Measurements from ENCODE around the gene IFNG. TPM values are rescaled to one million over a fixed set of nuclear protein-coding genes. Genes with fewer than 3 reads are reported as not detected.

Gene IFNG
- total and polyA plus RNA-seq, 2 donors from 2014 or later: not detected

GRCh38 chr12:68166317-68166831 is 6.8 kb upstream of the IFNG start:
- intact Hi-C loops (cut with DNase I): no loop called here
- no peaks in the 10 kb centered on the region for H3K4me1 ChIP-seq (ENCODE audit: control insufficient read depth in 2 of 3, insufficient read depth in 2 of 3, low read depth in 1 of 3, low read length in 3 of 3)
- no peaks in the 10 kb centered on the region for H3K36me3 ChIP-seq (ENCODE audit: control insufficient read depth in 2 of 3, insufficient read depth in 3 of 3, low read length in 3 of 3)
- H3K4me3 ChIP-seq (ENCODE audit: low read length in 3 of 3): no peak overlapping the region
- no peak overlapping the region for H3K9ac ChIP-seq (ENCODE audit: low read length in 3 of 3)
- H3K9me3 ChIP-seq (ENCODE audit: control insufficient read depth in 2 of 3, insufficient read depth in 1 of 3, low read length in 3 of 3): no peaks in the 10 kb centered on the region
- no peak for DNase-seq
- TF ChIP-seq CTCF (IDR thresholded peaks at IDR 0.05; ENCODE audit: borderline replicate concordance, extremely low read depth, insufficient read depth): no peak
- H3K27ac ChIP-seq (ENCODE audit: low read depth in 2 of 2, low read length in 2 of 2): no peak overlapping the region
- FAIRE-seq: no peak
- H3K27me3 ChIP-seq (ENCODE audit: control insufficient read depth, insufficient read depth, low read length): no peaks in the 10 kb centered on the region

GRCh38 chr12:68163560-68164081 is 4.1 kb upstream of the IFNG start:
- Histone ChIP-seq H3K4me1 (ENCODE audit: control insufficient read depth in 2 of 3, insufficient read depth in 2 of 3, low read depth in 1 of 3, low read length in 3 of 3) (no peaks in the 10 kb centered on the region), H3K36me3 (ENCODE audit: control insufficient read depth in 2 of 3, insufficient read depth in 3 of 3, low read length in 3 of 3) (no peaks in the 10 kb centered on the region), H3K4me3 (ENCODE audit: low read length in 3 of 3) (no peak overlapping the region), H3K27me3 (ENCODE audit: control insufficient read depth, insufficient read depth, low read length) (no peaks in the 10 kb centered on the region), H3K9me3 (ENCODE audit: control insufficient read depth in 2 of 3, insufficient read depth in 1 of 3, low read length in 3 of 3) (no peaks in the 10 kb centered on the region), H3K27ac (ENCODE audit: low read depth in 2 of 2, low read length in 2 of 2) (no peak overlapping the region), H3K9ac (ENCODE audit: low read length in 3 of 3) (no peak overlapping the region)
- DNase-seq (no peak), FAIRE-seq (no peak)
- no peak for TF ChIP-seq CTCF (IDR thresholded peaks at IDR 0.05; ENCODE audit: borderline replicate concordance, extremely low read depth, insufficient read depth)
- intact Hi-C loops (cut with DNase I): no loop called here

- H3K4me1 ChIP-seq (ENCODE audit: control insufficient read depth in 2 of 3, insufficient read depth in 2 of 3, low read depth in 1 of 3, low read length in 3 of 3): no peaks in the 10 kb centered on the region
- H3K36me3 ChIP-seq (ENCODE audit: control insufficient read depth in 2 of 3, insufficient read depth in 3 of 3, low read length in 3 of 3): no peaks in the 10 kb centered on the region
- intact Hi-C loops (cut with DNase I): no loop called here
- DNase-seq: no peak
- H3K9ac ChIP-seq (ENCODE audit: low read length in 3 of 3): no peak overlapping the region
- FAIRE-seq: no peak
- no peak for TF ChIP-seq CTCF (IDR thresholded peaks at IDR 0.05; ENCODE audit: borderline replicate concordance, extremely low read depth, insufficient read depth)
- no peaks in the 10 kb centered on the region for H3K27me3 ChIP-seq (ENCODE audit: control insufficient read depth, insufficient read depth, low read length)
- no peaks in the 10 kb centered on the region for H3K9me3 ChIP-seq (ENCODE audit: control insufficient read depth in 2 of 3, insufficient read depth in 1 of 3, low read length in 3 of 3)
- no peak overlapping the region for H3K4me3 ChIP-seq (ENCODE audit: low read length in 3 of 3)
- H3K27ac ChIP-seq (ENCODE audit: low read depth in 2 of 2, low read length in 2 of 2): no peak overlapping the region
These were observed 2.8 kb upstream of the IFNG start for GRCh38 chr12:68162374-68162773.

GRCh38 chr12:68158432-68158831 is 1.1 kb downstream of the IFNG start:
- intact Hi-C loops (cut with DNase I): no loop called here
- Histone ChIP-seq H3K4me3 (ENCODE audit: low read length in 3 of 3) (no peak overlapping the region), H3K36me3 (ENCODE audit: control insufficient read depth in 2 of 3, insufficient read depth in 3 of 3, low read length in 3 of 3) (no peaks in the 10 kb centered on the region), H3K9me3 (ENCODE audit: control insufficient read depth in 2 of 3, insufficient read depth in 1 of 3, low read length in 3 of 3) (no peaks in the 10 kb centered on the region), H3K4me1 (ENCODE audit: control insufficient read depth in 2 of 3, insufficient read depth in 2 of 3, low read depth in 1 of 3, low read length in 3 of 3) (no peaks in the 10 kb centered on the region), H3K9ac (ENCODE audit: low read length in 3 of 3) (no peak overlapping the region), H3K27ac (ENCODE audit: low read depth in 2 of 2, low read length in 2 of 2) (no peak overlapping the region), H3K27me3 (ENCODE audit: control insufficient read depth, insufficient read depth, low read length) (no peaks in the 10 kb centered on the region)
- no peak for DNase-seq
- TF ChIP-seq CTCF (IDR thresholded peaks at IDR 0.05; ENCODE audit: borderline replicate concordance, extremely low read depth, insufficient read depth): peak; percentile 33
- no peak for FAIRE-seq
